ENCODE measurements around the gene SEC62.

The SEC62 gene

DNA sequence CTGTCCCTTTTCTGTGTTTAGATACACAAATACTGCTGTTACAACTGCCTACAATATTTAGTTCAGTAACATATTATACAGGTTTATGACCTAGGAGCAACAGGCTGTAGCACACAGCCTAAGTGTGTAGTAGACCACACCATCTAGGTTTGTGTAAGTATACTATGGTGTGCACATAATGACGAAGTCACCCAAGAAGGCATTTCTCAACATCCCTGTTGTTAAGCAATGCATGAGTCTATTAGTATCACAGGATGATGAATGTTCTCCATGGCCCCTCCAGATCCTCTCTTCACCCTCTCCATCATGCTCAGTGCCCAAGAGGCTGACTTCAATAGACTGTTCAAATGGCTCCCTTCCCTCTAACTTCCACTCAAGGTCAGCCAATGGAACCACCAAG lies 14.6 kb upstream of the SEC62 start:
- H2AFZ ChIP-seq (ENCODE audit: low read depth), result no peak overlapping the region
- no peaks in the 10 kb centered on the region for H3K36me3 ChIP-seq (ENCODE audit: insufficient read depth)
- no peaks in the 10 kb centered on the region for H3K27me3 ChIP-seq (ENCODE audit: insufficient read depth, low read depth)
- no peak overlapping the region for H3K4me3 ChIP-seq (IDR thresholded peaks at IDR 0.05; ENCODE audit: insufficient read depth, low read depth, low read length)
- H3K9ac ChIP-seq, result no peak overlapping the region
- TF ChIP-seq, protein P1, sequence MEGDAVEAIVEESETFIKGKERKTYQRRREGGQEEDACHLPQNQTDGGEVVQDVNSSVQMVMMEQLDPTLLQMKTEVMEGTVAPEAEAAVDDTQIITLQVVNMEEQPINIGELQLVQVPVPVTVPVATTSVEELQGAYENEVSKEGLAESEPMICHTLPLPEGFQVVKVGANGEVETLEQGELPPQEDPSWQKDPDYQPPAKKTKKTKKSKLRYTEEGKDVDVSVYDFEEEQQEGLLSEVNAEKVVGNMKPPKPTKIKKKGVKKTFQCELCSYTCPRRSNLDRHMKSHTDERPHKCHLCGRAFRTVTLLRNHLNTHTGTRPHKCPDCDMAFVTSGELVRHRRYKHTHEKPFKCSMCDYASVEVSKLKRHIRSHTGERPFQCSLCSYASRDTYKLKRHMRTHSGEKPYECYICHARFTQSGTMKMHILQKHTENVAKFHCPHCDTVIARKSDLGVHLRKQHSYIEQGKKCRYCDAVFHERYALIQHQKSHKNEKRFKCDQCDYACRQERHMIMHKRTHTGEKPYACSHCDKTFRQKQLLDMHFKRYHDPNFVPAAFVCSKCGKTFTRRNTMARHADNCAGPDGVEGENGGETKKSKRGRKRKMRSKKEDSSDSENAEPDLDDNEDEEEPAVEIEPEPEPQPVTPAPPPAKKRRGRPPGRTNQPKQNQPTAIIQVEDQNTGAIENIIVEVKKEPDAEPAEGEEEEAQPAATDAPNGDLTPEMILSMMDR (conservative IDR thresholded peaks at IDR 0.05; ENCODE audit: low read depth, low read length), result no peak
- H4K20me1 ChIP-seq (ENCODE audit: insufficient read depth), result no peaks in the 10 kb centered on the region
- no peaks in the 10 kb centered on the region for H3K4me1 ChIP-seq (ENCODE audit: low read depth, poor library complexity, severe bottlenecking)
- H3K4me2 ChIP-seq, result no peak overlapping the region
- no peaks in the 10 kb centered on the region for H3K79me2 ChIP-seq (ENCODE audit: insufficient read depth, low read depth)
- no peak overlapping the region for H3K27ac ChIP-seq

GRCh38 chr3:169953462-169954141 lies 13.0 kb upstream of the SEC62 start:
- Histone ChIP-seq H3K27ac (no peak overlapping the region), H3K4me2 (no peak overlapping the region), H2AFZ (ENCODE audit: low read depth) (no peak overlapping the region), H4K20me1 (ENCODE audit: insufficient read depth) (no peaks in the 10 kb centered on the region), H3K36me3 (ENCODE audit: insufficient read depth) (no peaks in the 10 kb centered on the region), H3K9ac (no peak overlapping the region), H3K4me3 (IDR thresholded peaks at IDR 0.05; ENCODE audit: insufficient read depth, low read depth, low read length) (no peak overlapping the region), H3K27me3 (ENCODE audit: insufficient read depth, low read depth) (no peaks in the 10 kb centered on the region), H3K79me2 (ENCODE audit: insufficient read depth, low read depth) (no peaks in the 10 kb centered on the region), H3K4me1 (ENCODE audit: low read depth, poor library complexity, severe bottlenecking) (no peaks in the 10 kb centered on the region)
- TF ChIP-seq, protein P1 (conservative IDR thresholded peaks at IDR 0.05; ENCODE audit: low read depth, low read length), result no peak

- no peak overlapping the region for H3K4me3 ChIP-seq (IDR thresholded peaks at IDR 0.05; ENCODE audit: insufficient read depth, low read depth, low read length)
- no peak overlapping the region for H3K27ac ChIP-seq
- H4K20me1 ChIP-seq (ENCODE audit: insufficient read depth), result no peaks in the 10 kb centered on the region
- no peak overlapping the region for H2AFZ ChIP-seq (ENCODE audit: low read depth)
- H3K27me3 ChIP-seq (ENCODE audit: insufficient read depth, low read depth), result no peaks in the 10 kb centered on the region
- H3K4me1 ChIP-seq (ENCODE audit: low read depth, poor library complexity, severe bottlenecking), result no peaks in the 10 kb centered on the region
- H3K9ac ChIP-seq, result no peak overlapping the region
- H3K79me2 ChIP-seq (ENCODE audit: insufficient read depth, low read depth), result no peaks in the 10 kb centered on the region
- TF ChIP-seq, protein P1 (conservative IDR thresholded peaks at IDR 0.05; ENCODE audit: low read depth, low read length), result no peak
- no peaks in the 10 kb centered on the region for H3K36me3 ChIP-seq (ENCODE audit: insufficient read depth)
- no peak overlapping the region for H3K4me2 ChIP-seq
These were observed 12.4 kb upstream of the SEC62 start for GRCh38 chr3:169954142-169954756.

DNA sequence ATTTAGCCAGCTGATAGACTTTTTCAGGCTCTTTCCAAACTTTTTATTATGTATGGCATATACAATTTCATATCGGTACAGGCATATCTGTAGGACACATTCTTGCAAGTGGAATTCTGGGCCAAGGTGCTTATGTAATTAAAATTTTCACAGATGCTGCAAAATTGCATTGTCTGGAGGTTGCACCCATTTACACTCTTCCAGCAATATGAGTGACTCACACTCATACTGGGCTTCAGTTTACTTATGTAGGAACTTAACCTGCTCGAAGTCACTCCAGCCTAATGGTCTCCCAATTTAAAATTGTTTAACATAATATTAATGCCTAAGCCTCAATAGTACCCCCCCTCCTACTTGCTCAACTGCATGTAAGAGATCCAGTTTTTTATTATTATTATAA lies 11.2 kb upstream of the SEC62 start:
- H3K79me2 ChIP-seq (ENCODE audit: insufficient read depth, low read depth), result no peaks in the 10 kb centered on the region
- H3K27ac ChIP-seq, result no peak overlapping the region
- H4K20me1 ChIP-seq (ENCODE audit: insufficient read depth), result no peaks in the 10 kb centered on the region
- no peak overlapping the region for H3K9ac ChIP-seq
- no peak overlapping the region for H3K4me3 ChIP-seq (IDR thresholded peaks at IDR 0.05; ENCODE audit: insufficient read depth, low read depth, low read length)
- TF ChIP-seq, protein P1 (conservative IDR thresholded peaks at IDR 0.05; ENCODE audit: low read depth, low read length), result no peak
- H2AFZ ChIP-seq (ENCODE audit: low read depth), result no peak overlapping the region
- H3K36me3 ChIP-seq (ENCODE audit: insufficient read depth), result no peaks in the 10 kb centered on the region
- H3K27me3 ChIP-seq (ENCODE audit: insufficient read depth, low read depth), result no peaks in the 10 kb centered on the region
- no peak overlapping the region for H3K4me2 ChIP-seq
- H3K4me1 ChIP-seq (ENCODE audit: low read depth, poor library complexity, severe bottlenecking), result no peaks in the 10 kb centered on the region
